DLD1 (cell line): ENCODE results near the gene MYH10.

Experiments
- in situ Hi-C: cut with HindIII; loops from 2 replicates; pipeline ENCODE4 v1.10.0; 2017; ENCODE audit warnings: low sequenced_read_pairs

The MYH10 gene

GRCh38 chr17:8477171-8477570 is 153.4 kb downstream of the MYH10 start:
- in situ Hi-C loops = no loop called here

DNA sequence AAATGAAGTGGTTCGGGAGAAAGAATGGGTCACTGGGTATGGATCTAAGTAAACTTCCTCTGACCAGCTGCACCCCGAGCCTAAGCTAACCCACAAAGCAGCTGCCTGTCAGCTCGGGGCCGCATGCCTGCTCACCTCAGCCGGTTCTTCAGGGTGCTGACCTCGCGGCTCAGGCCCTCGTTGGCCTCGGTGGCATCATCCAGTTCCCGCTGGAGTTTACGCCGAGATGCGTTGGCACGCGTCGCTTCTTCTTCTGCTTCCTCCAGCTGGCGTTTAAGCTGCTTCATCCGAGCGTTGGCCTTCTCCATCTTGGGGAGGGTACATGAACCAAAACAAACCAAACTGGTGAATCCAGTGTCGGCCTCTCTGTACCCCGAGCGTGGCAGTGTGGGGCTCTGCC is 153.8 kb downstream of the MYH10 start:
- in situ Hi-C loops = no loop called here

DNA sequence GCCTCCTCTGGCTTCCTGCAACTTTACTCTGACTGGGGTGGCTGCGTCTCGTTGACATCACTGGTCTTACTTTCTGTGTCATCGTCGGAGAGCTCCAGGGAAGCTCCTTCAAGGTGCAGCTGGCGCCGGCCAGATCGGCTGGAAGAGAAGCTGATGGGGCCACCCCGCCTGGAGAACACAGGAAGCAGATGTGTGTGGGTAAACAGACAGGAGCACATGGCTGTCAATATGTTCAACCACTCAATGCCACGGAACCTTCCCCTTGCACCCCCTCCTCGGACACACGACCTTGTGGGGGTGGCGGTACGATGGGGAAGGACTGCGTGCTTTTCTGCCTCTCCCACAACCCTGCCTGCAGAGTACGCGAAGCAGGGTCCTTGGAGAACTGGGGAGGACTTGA is 154.7 kb downstream of the MYH10 start:
- in situ Hi-C loops = no loop called here

- in situ Hi-C loops = no loop called here
Observed at GRCh38 chr17:8475227-8475626, 155.3 kb downstream of the MYH10 start.

- in situ Hi-C loops = no loop called here
Observed at GRCh38 chr17:8474826-8475225, 155.7 kb downstream of the MYH10 start.

GRCh38 chr17:8473451-8474192 is 156.9 kb downstream of the MYH10 start:
- in situ Hi-C loops = no loop called here

- in situ Hi-C loops = no loop called here
Observed at GRCh38 chr17:8472663-8473062, 157.9 kb downstream of the MYH10 start.

- in situ Hi-C loops = no loop called here
Observed at GRCh38 chr17:8470447-8471047, 160.0 kb downstream of the MYH10 start.

DNA sequence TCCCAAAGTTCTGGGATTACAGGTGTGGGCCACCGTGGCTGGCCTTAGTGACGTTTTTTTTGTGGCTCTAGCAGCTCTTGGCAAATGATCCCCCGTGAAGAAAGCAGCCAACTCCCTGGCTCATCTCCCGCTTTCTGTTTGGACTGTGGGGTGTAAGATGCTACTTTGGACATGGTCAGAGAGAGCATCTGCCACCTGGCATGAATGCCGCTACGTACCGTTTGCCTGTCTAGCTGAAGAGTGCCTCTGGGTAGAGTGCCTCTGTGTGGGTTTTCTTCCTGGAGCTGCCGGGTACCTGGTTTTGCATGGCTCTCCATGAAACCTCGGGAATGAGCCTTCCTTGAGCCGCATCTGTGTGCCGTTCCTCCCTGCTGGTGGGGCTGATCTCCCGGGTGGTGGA is 160.6 kb downstream of the MYH10 start:
- in situ Hi-C loops = no loop called here

DNA sequence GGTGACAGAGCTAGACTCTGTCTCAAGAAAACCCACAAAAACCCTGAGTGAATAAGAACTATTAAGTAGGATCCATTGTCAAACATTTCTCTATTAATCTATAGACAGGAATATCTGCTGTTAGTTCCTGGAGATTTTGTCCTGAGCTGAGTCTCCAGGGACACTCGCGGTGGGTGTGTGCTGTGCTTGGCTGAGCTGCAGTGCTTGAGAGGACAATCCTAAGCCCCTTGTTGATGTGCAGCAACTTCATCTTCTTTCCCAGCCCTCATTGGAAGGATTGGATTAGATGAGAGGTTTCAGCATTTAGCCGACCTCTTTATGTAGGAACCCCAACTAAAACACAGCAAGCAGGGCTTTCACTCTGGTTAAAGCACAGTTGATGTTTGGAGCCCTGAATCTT is 161.5 kb downstream of the MYH10 start:
- in situ Hi-C loops = no loop called here

DNA sequence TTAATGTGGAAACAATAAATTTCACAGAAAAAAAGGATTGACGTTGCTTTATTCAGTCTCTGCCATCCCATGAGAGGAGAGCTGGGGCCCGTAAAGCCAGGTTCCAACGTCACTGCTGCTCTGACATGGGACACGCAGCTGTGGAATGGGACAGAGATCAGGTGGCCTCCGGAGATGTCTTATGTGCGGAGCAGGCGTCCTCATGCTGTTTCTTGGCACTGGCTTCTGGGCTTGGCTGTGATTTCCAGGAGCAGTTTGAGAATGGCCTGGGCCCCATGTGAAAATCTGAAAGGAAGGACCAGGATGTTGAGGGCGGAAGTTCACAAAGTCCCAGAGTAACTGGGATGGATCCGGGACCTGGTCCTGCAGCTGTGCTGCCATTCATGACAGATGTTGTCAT is 162.4 kb downstream of the MYH10 start:
- in situ Hi-C loops = no loop called here

DNA sequence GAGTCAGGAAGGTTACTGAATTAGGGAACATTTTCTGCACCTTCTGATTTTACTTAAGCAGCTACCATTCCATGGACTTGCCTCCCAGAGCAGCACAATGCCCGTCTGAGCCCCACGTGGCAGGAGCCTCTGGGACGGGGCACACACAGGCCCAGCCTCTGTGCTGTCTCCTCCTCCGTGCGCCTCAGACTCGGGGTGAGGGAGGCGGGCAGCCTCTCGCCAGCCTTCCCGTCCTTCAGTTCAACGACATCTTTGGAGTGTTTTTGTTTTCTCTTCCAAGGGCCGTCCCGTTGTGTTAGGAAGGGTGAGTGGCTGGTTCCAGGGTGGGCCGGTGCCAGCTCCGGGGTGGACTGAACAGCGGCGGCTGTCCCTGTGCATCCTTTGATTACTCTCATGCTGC is 163.0 kb downstream of the MYH10 start:
- in situ Hi-C loops = no loop called here

- in situ Hi-C loops = no loop called here
Observed at GRCh38 chr17:8466873-8467272, 163.7 kb downstream of the MYH10 start.

DNA sequence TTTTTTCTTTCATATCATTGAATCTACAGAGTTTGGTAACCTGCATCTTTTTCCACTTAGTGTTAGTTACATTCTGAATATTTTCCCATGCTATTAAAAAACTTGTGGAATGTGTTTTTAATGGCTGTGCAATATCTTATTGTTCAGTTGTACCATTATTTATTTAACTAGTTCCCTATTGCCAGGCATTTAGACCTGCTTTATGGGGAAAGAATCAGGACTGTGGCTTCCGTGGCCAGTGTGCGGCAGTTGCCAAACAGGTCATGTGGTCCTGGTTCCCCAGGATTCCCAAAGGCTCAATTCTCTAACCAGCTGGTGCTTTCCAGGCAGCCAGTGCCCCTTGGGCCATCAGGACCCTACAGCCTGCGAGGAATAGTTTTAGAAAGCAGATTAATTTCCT is 164.1 kb downstream of the MYH10 start:
- in situ Hi-C loops = no loop called here

- in situ Hi-C loops = no loop called here
Observed at GRCh38 chr17:8465759-8466158, 164.8 kb downstream of the MYH10 start.

DNA sequence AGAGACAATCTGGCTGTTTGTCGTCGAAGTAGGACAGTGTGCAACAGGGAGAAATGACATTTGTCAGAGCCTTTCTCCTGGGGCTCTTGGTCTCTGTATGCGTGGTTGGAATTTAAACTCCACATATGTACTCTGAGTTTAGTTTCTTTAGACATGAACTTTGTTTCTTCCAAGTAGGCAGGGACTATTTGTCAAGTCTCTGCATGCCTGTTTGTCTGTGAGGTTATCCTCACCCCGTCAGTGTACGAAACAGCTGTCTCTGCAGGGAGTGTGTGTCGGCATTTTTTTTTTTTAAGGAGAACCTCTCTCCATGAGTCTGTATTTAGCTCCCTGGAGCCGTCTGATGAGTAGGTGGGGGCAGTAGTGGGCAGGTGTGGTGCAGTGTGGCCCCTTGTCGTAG is 165.2 kb downstream of the MYH10 start:
- in situ Hi-C loops = no loop called here

GRCh38 chr17:8464941-8465340 is 165.6 kb downstream of the MYH10 start:
- in situ Hi-C loops = no loop called here

DNA sequence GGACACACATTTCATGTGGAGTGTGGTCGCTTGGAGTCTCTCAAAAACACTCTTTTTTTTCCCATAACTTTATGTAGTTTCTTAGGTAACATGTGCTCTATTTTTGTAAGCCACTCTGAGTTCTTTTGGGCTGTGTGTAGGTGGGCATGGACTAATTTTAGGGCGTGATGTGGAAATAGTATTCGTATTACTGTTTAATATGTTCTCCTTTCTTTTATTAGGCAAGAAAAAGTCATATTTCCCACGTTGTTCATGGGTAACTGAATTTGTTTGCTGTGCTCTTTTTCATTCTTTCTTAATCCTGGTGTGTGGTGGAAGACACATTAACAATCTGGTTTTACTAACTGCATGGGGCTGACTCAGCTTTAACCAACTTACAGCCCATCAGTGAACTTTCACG is 167.4 kb downstream of the MYH10 start:
- in situ Hi-C loops = no loop called here

DNA sequence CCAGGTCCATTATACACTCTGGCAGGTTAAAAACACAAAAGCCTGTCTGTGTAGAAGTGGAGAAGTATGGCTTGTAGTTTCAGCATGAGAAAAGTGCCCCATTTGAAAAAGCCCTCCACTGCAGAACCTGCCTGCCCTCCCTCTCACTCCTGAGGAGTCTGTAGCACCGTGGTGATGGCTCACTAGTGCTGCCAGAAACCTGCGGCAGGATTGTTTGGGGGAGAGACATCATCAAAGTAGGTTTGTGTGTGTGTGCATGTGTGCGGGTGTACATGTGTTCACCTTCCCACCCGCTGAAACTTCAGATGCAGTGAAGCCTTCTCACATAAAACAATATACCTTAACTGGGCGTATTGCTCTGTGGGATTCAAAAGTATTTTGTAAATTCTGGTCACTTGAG is 168.0 kb downstream of the MYH10 start:
- in situ Hi-C loops = no loop called here

DNA sequence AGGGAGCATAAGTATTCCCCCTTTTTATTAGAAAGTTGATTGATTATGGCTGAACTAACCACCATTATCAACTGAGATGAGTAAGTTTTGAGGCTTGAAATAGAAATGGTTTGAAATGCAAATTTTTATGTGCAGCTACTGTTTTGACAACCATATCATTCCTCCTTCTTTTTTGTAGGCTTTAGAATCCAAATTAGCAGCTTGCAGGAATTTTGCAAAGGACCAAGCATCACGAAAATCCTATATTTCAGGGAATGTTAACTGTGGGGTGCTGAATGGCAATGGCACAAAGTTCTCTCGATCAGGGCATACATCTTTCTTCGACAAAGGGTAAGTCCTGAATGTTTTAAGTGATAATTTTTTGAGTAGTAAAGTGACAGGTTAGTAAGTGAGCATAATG is 170.7 kb downstream of the MYH10 start:
- in situ Hi-C loops = no loop called here

GRCh38 chr17:8459107-8459506 is 171.4 kb downstream of the MYH10 start:
- in situ Hi-C loops = no loop called here

- in situ Hi-C loops = no loop called here
Observed at GRCh38 chr17:8458128-8458527, 172.4 kb downstream of the MYH10 start.

- in situ Hi-C loops = no loop called here
Observed at GRCh38 chr17:8455665-8456209, 174.8 kb downstream of the MYH10 start.
